Stomach (tissue), 9 donors: ENCODE data around the gene METRNL. TPM values are rescaled to one million over a fixed set of nuclear protein-coding genes. Genes with fewer than 3 reads are reported as not detected.

Experiments used
- DNase-seq, 2 donors: peaks; one replicate each; pipeline versions ENCODE4 v3.0.0 to v3.0.0-alpha.2; 2013 to 2019
- H3K27ac ChIP-seq, 5 donors: fragments of 200-600 bp in 4 of 5; sonication (generic) in 4 of 5; one replicate each; pipeline ENCODE4 v1.5.1; 2013 to 2019; ENCODE audit warnings: mild to moderate bottlenecking in 1 of 5, moderate library complexity in 1 of 5
- H3K27me3 ChIP-seq, 3 donors: fragments of 200-600 bp; sonication (generic); one replicate each; pipeline ENCODE4 v1.5.1; 2017 to 2019; ENCODE audit warnings: mixed run types in 1 of 3
- H3K36me3 ChIP-seq, 4 donors: fragments of 200-600 bp; sonication (generic); 1 replicate in 3 of 4; 2 replicates in 1 of 4; pipeline ENCODE4 v1.5.1; 2016 to 2019
- H3K4me1 ChIP-seq, 4 donors: fragments of 200-600 bp; sonication (generic); one replicate each; pipeline ENCODE4 v1.5.1; 2016 to 2019
- H3K4me3 ChIP-seq, 4 donors: fragments of 200-600 bp; sonication (generic) in 3 of 4; one replicate each; pipeline ENCODE4 v1.5.1; 2016 to 2019; ENCODE audit warnings: mild to moderate bottlenecking in 1 of 4
- H3K9me3 ChIP-seq, 4 donors: fragments of 200-600 bp; sonication (generic); one replicate each; pipeline ENCODE4 v1.5.1; 2016 to 2019
- CTCF ChIP-seq, 7 experiments: fragments of 450-650 bp in 4 of 7; fragments of 200-600 bp in 3 of 7; sonication (generic) in 3 of 7; IDR thresholded peaks; one replicate each; pipeline ENCODE4 v1.5.1; 2016 to 2019; ENCODE audit warnings: antibody characterized with exemption in 7 of 7, control low read depth in 2 of 7, mild to moderate bottlenecking in 1 of 7
- EP300 ChIP-seq: sonication (generic); formaldehyde crosslinking; IDR thresholded peaks from one replicate; pipeline ENCODE4 v1.6.1; 2017; ENCODE audit warnings: antibody characterized with exemption
- POLR2A ChIP-seq, 4 donors: fragments of 450-650 bp; IDR thresholded peaks; one replicate each; pipeline ENCODE4 v1.6.1; 2016; ENCODE audit warnings: antibody characterized with exemption in 4 of 4, control low read depth in 2 of 4, mild to moderate bottlenecking in 1 of 4, moderate library complexity in 1 of 4
- POLR2AphosphoS5 ChIP-seq, 3 donors: sonication (generic); formaldehyde crosslinking; IDR thresholded peaks; one replicate each; pipeline ENCODE4 v1.6.1; 2016; ENCODE audit warnings: antibody characterized with exemption in 3 of 3
- WGBS, 5 donors: extraction: QIAGEN DNeasy Blood & Tissue Kit in 3 of 5; methylation state at CpG; one replicate each; pipeline versions ENCODE4 v1.1.5 to v1.1.7; 2013 to 2018; 5-methylcytosine and 5-hydroxymethylcytosine counted together
- intact Hi-C: fragments of 100-400 bp; cut with DNase I; formaldehyde crosslinking; loops from one replicate; pipeline ENCODE4 v1.15.1; 2023; ENCODE audit warnings: low total_unique reads
- polyA plus RNA-seq, 3 donors: library from polyadenylated mRNA; stranded (reverse); fragments of 200-250 nt; gene quantifications; one replicate each; pipeline ENCODE4 v1.2.3, GENCODE V29; 2013
- total RNA-seq, 5 donors: library from RNA; depleted of rRNA; stranded (reverse); fragments of >200 nt; gene quantifications; one replicate each; pipeline versions ENCODE4 v1.1.0 to v1.2.3, GENCODE V29; 2014 to 2016
- donor health status: healthy with polysubstance abuse.
- donor health status: Bipolar disorder and iron deficiency.
- donor health status: healthy.

Gene METRNL
- total and polyA plus RNA-seq, 8 donors: 25.7 to 452 (median 42.5) TPM

GRCh38 chr17:83116311-83116771 is 36.9 kb downstream of the METRNL start:
- no peak for TF ChIP-seq POLR2AphosphoS5 (IDR thresholded peaks at IDR 0.05)
- H3K27me3 ChIP-seq: peaks cover 0 to 42% (median 0%) of the 10 kb centered on the region in 3 donors
- intact Hi-C loops: no loop called here
- DNase-seq: no peak
- H3K4me3 ChIP-seq: no peak overlapping the region
- H3K27ac ChIP-seq: no peak overlapping the region
- H3K36me3 ChIP-seq: no peaks in the 10 kb centered on the region
- no peaks in the 10 kb centered on the region for H3K9me3 ChIP-seq
- 88 to 92% (median 89%) methylated on average over 23 of the region's 23 CpGs for WGBS, 5 donors
- H3K4me1 ChIP-seq: peaks cover 0 to 12% (median 0%) of the 10 kb centered on the region in 4 donors

GRCh38 chr17:83116783-83117555 is 37.6 kb downstream of the METRNL start:
- DNase-seq: no peak
- H3K4me3 ChIP-seq: no peak overlapping the region
- TF ChIP-seq POLR2A (IDR thresholded peaks at IDR 0.05) (no peak), CTCF (IDR thresholded peaks at IDR 0.05) (no peak), EP300 (no peak), POLR2AphosphoS5 (IDR thresholded peaks at IDR 0.05) (no peak)
- intact Hi-C loops: no loop called here
- H3K27ac ChIP-seq: no peak overlapping the region
- peaks cover 0 to 12% (median 0%) of the 10 kb centered on the region in 4 donors for H3K4me1 ChIP-seq
- peaks cover 0 to 42% (median 0%) of the 10 kb centered on the region in 3 donors for H3K27me3 ChIP-seq
- WGBS, 5 donors: 91 to 94% (median 93%) methylated on average over 19 to 21 of the region's 21 CpGs
- no peaks in the 10 kb centered on the region for H3K36me3 ChIP-seq
- no peaks in the 10 kb centered on the region for H3K9me3 ChIP-seq

GRCh38 chr17:83117583-83117982 is 38.2 kb downstream of the METRNL start:
- peaks cover 0 to 12% (median 0%) of the 10 kb centered on the region in 4 donors for H3K4me1 ChIP-seq
- intact Hi-C loops: no loop called here
- 61 to 70% (median 64%) methylated on average over 5 of the region's 5 CpGs for WGBS, 5 donors
- DNase-seq: no peak
- H3K9me3 ChIP-seq: no peaks in the 10 kb centered on the region
- H3K4me3 ChIP-seq: no peak overlapping the region
- TF ChIP-seq CTCF (IDR thresholded peaks at IDR 0.05): no peak
- TF ChIP-seq POLR2A (IDR thresholded peaks at IDR 0.05): no peak
- no peak for TF ChIP-seq POLR2AphosphoS5 (IDR thresholded peaks at IDR 0.05)
- no peak for TF ChIP-seq EP300
- peaks cover 0 to 45% (median 0%) of the 10 kb centered on the region in 3 donors for H3K27me3 ChIP-seq
- H3K27ac ChIP-seq: no peak overlapping the region
- no peaks in the 10 kb centered on the region for H3K36me3 ChIP-seq

GRCh38 chr17:83118071-83118841 is 38.8 kb downstream of the METRNL start:
- 76 to 88% (median 86%) methylated on average over 19 to 22 of the region's 22 CpGs for WGBS, 5 donors
- Histone ChIP-seq H3K36me3 (no peaks in the 10 kb centered on the region), H3K27ac (no peak overlapping the region), H3K4me3 (no peak overlapping the region), H3K4me1 (peaks cover 0 to 12% (median 0%) of the 10 kb centered on the region in 4 donors), H3K9me3 (no peaks in the 10 kb centered on the region), H3K27me3 (peaks cover 0 to 46% (median 0%) of the 10 kb centered on the region in 3 donors)
- intact Hi-C loops: no loop called here
- TF ChIP-seq POLR2AphosphoS5 (IDR thresholded peaks at IDR 0.05) (no peak), CTCF (IDR thresholded peaks at IDR 0.05) (no peak), EP300 (no peak), POLR2A (IDR thresholded peaks at IDR 0.05) (no peak)
- DNase-seq: no peak
